BLaER1 (cell line): ENCODE results near the gene GARIN1A.

ENCODE experiments used
- H3K27ac ChIP-seq: shearing (Covaris generic); formaldehyde crosslinking; 2 replicates; pipeline ENCODE4 v1.8.1; 2022
- H3K27me3 ChIP-seq: shearing (Covaris generic); formaldehyde crosslinking; 2 replicates; pipeline ENCODE4 v1.8.1; 2022
- H3K36me3 ChIP-seq: shearing (Covaris generic); formaldehyde crosslinking; 2 replicates; pipeline ENCODE4 v1.8.1; 2022
- H3K4me1 ChIP-seq: shearing (Covaris generic); formaldehyde crosslinking; 2 replicates; pipeline ENCODE4 v1.8.1; 2022
- H3K4me2 ChIP-seq: shearing (Covaris generic); formaldehyde crosslinking; 2 replicates; pipeline ENCODE4 v1.8.1; 2022
- H3K4me3 ChIP-seq: shearing (Covaris generic); formaldehyde crosslinking; 2 replicates; pipeline ENCODE4 v1.8.1; 2022
- H3K9ac ChIP-seq: shearing (Covaris generic); formaldehyde crosslinking; 2 replicates; pipeline ENCODE4 v1.8.1; 2022
- H3K9me3 ChIP-seq: shearing (Covaris generic); formaldehyde crosslinking; 2 replicates; pipeline ENCODE4 v1.8.1; 2022
- H4K20me1 ChIP-seq: shearing (Covaris generic); formaldehyde crosslinking; 2 replicates; pipeline ENCODE4 v1.8.1; 2022
- Cebpa-rat ChIP-seq: shearing (Covaris generic); IDR thresholded peaks from 2 replicates; pipeline ENCODE4 v1.8.1; 2022

GARIN1A gene

DNA sequence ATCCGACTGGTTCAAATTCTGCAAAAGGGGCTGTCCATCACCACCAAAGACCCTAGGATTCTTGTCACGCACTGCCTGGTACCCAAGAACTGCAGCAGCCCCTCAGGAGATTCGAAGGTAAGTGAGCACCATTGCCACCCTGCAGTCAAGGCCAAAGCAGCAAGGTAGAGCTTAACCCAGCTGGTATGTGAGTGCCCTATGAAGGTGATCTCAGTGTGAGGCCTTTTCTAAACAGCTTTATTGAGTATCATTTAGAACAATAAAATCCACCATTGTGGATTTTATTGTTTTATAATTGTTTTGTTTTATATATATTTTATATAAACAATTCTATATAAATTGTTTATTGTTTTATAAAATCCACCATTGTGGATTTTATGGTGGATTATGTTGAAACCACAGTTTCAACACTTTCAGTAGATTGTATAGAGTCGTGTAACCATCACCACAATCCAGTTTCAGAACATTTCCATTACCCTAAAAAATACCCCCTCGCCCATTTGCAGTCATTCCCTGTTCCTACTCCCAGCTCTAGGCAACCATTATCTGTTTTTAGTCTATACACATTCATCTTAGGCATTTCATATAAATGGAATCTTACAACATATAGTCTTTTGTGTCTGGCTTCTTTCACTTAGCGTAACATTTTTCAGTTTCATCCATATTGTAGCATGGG lies 47.0 kb downstream of the GARIN1A start:
- no peak overlapping the region for H3K4me2 ChIP-seq
- no peak for TF ChIP-seq Cebpa-rat
- H3K4me3 ChIP-seq, result no peak overlapping the region
- H3K9ac ChIP-seq, result no peak overlapping the region
- no peaks in the 10 kb centered on the region for H4K20me1 ChIP-seq
- no peaks in the 10 kb centered on the region for H3K9me3 ChIP-seq
- H3K27ac ChIP-seq, result no peak overlapping the region
- no peaks in the 10 kb centered on the region for H3K4me1 ChIP-seq
- H3K27me3 ChIP-seq, result no peaks in the 10 kb centered on the region
- no peaks in the 10 kb centered on the region for H3K36me3 ChIP-seq

- no peak for TF ChIP-seq Cebpa-rat
Observed at GRCh38 chr7:128721376-128721775, 49.3 kb downstream of the GARIN1A start.

More at GRCh38 chr7:128721376-128721775, 49.3 kb downstream of the GARIN1A start:
- H3K27me3 ChIP-seq, result no peaks in the 10 kb centered on the region
- H3K36me3 ChIP-seq, result no peaks in the 10 kb centered on the region
- H3K4me1 ChIP-seq, result peaks cover 18% of the 10 kb centered on the region
- peaks cover 8% of the 10 kb centered on the region for H3K9me3 ChIP-seq
- no peak overlapping the region for H3K9ac ChIP-seq
- no peaks in the 10 kb centered on the region for H4K20me1 ChIP-seq
- H3K27ac ChIP-seq, result no peak overlapping the region
- H3K4me3 ChIP-seq, result no peak overlapping the region
- no peak overlapping the region for H3K4me2 ChIP-seq
